Cardiac muscle cell (in vitro differentiated cells and primary cell): ENCODE measurements around the gene GMEB2. TPM values are rescaled to one million over a fixed set of nuclear protein-coding genes. Genes with fewer than 3 reads are reported as not detected.
A peak's percentile ranks its signal among the peaks of the same experiment; 100 is the strongest.
"Not testable (repeated sequence)": the region's sequence is repeated elsewhere in the genome, so short reads cannot be mapped to it uniquely, and the experiment has no call there.

ENCODE experiments used
- DNase-seq, 2 donors: peaks; one replicate each; pipeline versions ENCODE4 v3.0.0 to v3.0.0-alpha.2; 2010 to 2017; ENCODE audit warnings: low read depth in 1 of 2, low spot score in 1 of 2
- H3K27ac ChIP-seq: fragments of 200-600 bp; sonication (generic); 2 replicates; pipeline ENCODE4 v1.5.1; 2016
- H3K27me3 ChIP-seq: fragments of 200-600 bp; sonication (generic); 2 replicates; pipeline ENCODE4 v1.6.0; 2016; ENCODE audit warnings: control low read depth
- H3K36me3 ChIP-seq: fragments of 200-600 bp; sonication (generic); 2 replicates; pipeline ENCODE4 v1.5.1; 2016; ENCODE audit warnings: control low read depth
- H3K4me1 ChIP-seq: fragments of 200-600 bp; sonication (generic); 2 replicates; pipeline ENCODE4 v1.8.1; 2017; ENCODE audit warnings: low read depth, mild to moderate bottlenecking, mixed run types
- H3K4me3 ChIP-seq: fragments of 200-600 bp; sonication (generic); 2 replicates; pipeline ENCODE4 v1.5.1; 2016; ENCODE audit warnings: mild to moderate bottlenecking
- H3K9me3 ChIP-seq: fragments of 200-600 bp; sonication (generic); 2 replicates; pipeline ENCODE4 v1.5.1; 2017; ENCODE audit warnings: low read depth, mild to moderate bottlenecking, control low read depth
- polyA plus RNA-seq: library from polyadenylated mRNA; unstranded; fragments of >200 nt; fragmentation: Nextera tagmentation; extraction: Ambion mirVana; gene quantifications from 2 replicates; pipeline ENCODE4 v1.2.1, GENCODE V29; 2016
- total RNA-seq: library from RNA; depleted of rRNA; stranded (reverse); fragments of >200 nt; gene quantifications from 2 replicates; pipeline ENCODE4 v1.2.3, GENCODE V29; 2016
- TF ChIP-seq, protein P1 (sequence below): IDR thresholded peaks from 2 replicates; pipeline ENCODE4 v1.5.1; 2012; ENCODE audit warnings: low read depth, mild to moderate bottlenecking, low read length

GMEB2 gene
- total and polyA plus RNA-seq, 2 experiments from 2014 or later: 11.4 to 15.4 TPM

DNA sequence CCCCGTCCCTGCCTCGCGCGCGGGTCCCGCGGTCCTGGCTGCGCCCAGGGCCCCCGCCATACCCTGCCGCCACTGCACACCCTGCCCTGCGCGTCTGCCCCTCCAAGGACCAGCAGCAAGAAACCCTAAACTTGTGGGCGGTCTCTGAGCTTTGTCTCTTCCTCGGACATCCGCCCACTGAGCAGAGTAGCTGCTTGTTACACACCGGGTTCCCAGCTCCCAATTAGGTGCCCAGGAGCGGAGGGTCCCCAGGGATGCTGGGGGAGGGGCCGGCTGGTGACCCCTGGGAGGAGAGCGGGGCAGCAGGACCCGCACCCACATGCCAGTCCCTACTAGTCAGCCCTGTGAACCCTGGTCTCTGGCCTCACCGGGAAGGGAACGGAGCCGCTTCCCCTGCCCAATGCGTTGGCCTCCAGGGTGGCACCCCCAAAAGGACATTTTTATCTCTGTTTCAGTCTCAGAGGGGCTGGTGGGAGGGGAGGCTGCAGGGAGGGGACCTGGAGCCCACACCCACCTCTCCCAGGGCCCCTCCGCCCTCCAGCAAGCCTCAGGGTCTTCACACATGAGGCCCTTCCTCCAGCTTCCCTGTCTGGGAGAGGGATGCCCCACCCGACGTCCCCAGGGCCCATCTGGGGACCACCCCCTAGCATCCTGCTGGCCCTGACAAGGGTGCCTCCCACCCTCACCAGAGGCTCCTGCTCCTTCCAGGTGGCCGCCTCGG is 15.8 kb upstream of the GMEB2 start:
- peaks cover 7% of the 10 kb centered on the region for H3K27me3 ChIP-seq
- H3K4me1 ChIP-seq: no peaks in the 10 kb centered on the region
- no peaks in the 10 kb centered on the region for H3K9me3 ChIP-seq
- peak overlapping the region; percentile 63 for H3K4me3 ChIP-seq
- no peaks in the 10 kb centered on the region for H3K36me3 ChIP-seq
- peak in 1 of 2 donors; percentile 22 for DNase-seq
- TF ChIP-seq, protein P1, sequence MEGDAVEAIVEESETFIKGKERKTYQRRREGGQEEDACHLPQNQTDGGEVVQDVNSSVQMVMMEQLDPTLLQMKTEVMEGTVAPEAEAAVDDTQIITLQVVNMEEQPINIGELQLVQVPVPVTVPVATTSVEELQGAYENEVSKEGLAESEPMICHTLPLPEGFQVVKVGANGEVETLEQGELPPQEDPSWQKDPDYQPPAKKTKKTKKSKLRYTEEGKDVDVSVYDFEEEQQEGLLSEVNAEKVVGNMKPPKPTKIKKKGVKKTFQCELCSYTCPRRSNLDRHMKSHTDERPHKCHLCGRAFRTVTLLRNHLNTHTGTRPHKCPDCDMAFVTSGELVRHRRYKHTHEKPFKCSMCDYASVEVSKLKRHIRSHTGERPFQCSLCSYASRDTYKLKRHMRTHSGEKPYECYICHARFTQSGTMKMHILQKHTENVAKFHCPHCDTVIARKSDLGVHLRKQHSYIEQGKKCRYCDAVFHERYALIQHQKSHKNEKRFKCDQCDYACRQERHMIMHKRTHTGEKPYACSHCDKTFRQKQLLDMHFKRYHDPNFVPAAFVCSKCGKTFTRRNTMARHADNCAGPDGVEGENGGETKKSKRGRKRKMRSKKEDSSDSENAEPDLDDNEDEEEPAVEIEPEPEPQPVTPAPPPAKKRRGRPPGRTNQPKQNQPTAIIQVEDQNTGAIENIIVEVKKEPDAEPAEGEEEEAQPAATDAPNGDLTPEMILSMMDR: no peak
- H3K27ac ChIP-seq: no peak overlapping the region

DNA sequence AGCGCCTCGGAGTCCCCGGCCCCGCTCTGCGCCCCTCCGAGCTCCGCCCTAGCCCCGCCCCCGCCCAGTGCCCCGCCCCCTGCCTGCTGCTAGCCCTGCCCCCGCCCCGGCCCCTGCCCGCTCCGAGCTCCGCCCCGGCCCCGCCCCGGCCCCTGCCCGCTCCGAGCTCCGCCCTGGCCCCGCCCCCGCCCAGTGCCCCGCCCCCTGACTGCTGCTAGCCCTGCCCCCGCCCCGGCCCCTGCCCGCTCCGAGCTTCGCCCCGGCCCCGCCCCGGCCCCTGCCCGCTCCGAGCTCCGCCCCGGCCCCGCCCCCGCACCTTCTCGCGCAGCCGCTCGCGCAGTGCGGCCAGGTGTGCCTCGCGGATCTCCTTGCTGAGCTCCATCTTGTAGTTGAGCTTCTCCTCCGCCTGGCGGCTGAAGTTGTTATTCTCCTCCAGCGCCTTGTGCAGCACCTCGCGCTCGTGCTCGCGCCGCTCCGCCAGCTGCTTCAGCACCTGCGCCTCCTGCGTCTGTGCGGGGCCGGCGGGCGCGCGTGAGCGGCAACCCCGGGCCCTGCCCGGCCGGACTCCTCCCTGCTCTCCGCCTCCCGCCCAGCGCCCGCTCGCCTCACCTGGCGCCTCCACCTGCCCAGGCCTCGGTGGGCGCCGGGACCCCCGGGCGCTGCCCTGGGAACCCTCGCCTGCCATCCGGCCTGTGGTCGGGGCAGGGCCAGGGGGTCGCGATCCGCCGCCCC is 15.1 kb upstream of the GMEB2 start:
- Histone ChIP-seq H3K4me3 (peak overlapping the region; percentile 63), H3K4me1 (no peaks in the 10 kb centered on the region), H3K36me3 (no peaks in the 10 kb centered on the region), H3K27me3 (peaks cover 7% of the 10 kb centered on the region), H3K9me3 (no peaks in the 10 kb centered on the region), H3K27ac (no peak overlapping the region)
- peak; percentile 90 to 92 for DNase-seq
- TF ChIP-seq, protein P1: peak; percentile 17

DNA sequence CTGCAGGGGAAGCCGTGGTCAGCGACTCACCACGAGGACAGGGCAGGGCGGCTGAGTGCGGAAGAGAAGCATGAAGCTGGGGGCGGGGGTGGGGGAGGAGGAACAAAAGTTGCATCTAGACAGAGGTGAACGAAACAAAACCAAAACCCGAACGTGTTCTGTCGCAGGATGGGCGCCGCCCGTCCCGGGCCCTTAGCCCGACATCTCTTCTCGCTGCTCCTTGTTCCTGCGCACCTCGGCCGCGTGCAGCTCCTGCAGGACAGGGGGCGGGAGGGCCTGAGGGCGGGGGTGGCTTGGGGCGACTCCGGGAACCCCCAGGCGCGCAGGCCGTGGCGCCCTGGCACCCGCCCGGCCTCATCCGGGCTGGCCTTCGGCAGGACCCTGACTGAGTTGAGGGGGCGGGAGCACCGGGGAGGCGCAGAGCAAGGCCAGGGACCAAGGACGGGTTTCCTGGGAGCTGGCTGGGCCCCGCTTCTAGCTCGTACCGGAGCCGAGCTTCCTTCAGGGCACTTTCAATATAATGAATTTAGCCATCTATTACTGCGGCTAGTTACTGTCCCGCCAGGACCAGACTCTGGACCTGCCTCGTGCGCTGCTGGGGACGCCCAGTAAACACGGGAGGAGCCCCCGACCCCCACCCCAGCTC is 14.4 kb upstream of the GMEB2 start:
- Histone ChIP-seq H3K4me1 (no peaks in the 10 kb centered on the region), H3K36me3 (no peaks in the 10 kb centered on the region), H3K9me3 (no peaks in the 10 kb centered on the region), H3K4me3 (no peak overlapping the region), H3K27ac (no peak overlapping the region), H3K27me3 (peaks cover 7% of the 10 kb centered on the region)
- TF ChIP-seq, protein P1: no peak
- DNase-seq: peak in 1 of 2 donors; percentile 45

DNA sequence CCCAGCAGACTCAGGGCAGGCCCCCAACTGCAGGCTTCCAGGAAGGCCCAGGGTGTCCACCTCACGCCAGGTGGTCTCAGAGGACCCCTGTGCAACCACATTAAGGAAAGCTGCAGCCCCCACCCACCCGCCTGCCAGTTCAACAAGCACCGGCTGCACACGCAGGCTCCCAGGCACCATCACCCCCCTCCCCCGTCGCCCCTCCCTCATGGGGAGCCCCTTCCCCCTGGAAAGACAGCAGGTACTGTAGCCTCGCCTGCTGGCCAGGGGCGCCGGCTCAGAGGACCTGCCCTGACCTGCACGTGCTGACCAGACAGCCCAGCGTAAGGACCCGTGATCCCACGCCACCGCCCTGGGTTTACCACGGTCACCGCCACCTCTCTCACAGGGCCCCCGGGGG is 13.8 kb upstream of the GMEB2 start:
- H3K27me3 ChIP-seq, DNase-seq, H3K4me3 ChIP-seq, H3K4me1 ChIP-seq, H3K36me3 ChIP-seq, H3K9me3 ChIP-seq, H3K27ac ChIP-seq: not testable (repeated sequence)

DNA sequence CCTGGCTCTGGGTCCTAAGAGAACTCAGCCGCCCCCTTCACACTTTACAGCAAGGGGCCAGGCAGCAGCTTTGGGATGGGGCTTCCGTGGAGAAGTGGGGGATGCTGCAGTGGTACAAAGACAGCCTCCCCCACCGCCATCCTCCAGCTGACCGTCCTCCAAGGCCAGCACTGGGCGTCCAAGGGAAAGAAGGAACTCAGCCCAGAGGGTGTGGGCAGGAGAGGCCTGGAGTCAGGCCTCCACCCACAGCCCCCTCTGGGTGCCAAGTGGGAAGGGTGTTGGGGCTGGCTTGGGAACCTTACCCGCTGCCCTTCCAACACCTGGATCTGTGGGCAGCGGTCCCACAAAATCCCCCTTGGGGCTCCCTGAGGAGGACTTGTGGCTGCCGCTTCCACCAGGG is 13.2 kb upstream of the GMEB2 start:
- no peak overlapping the region for H3K4me3 ChIP-seq
- H3K36me3 ChIP-seq: no peaks in the 10 kb centered on the region
- H3K9me3 ChIP-seq: no peaks in the 10 kb centered on the region
- peaks cover 7% of the 10 kb centered on the region for H3K27me3 ChIP-seq
- H3K27ac ChIP-seq: no peak overlapping the region
- no peaks in the 10 kb centered on the region for H3K4me1 ChIP-seq
- TF ChIP-seq, protein P1: no peak
- DNase-seq: no peak
